Measurements from ENCODE around the gene VPREB3. TPM values are rescaled to one million over a fixed set of nuclear protein-coding genes. Genes with fewer than 3 reads are reported as not detected.

VPREB3 gene
- total RNA-seq, 1 donor from 2014 or later = not detected

GRCh38 chr22:23801238-23801821, 47.1 kb upstream of the VPREB3 start:
- H4K20me1 ChIP-seq (ENCODE audit: low read depth) = peaks cover 2% of the 10 kb centered on the region
- no peak for TF ChIP-seq EZH2 (IDR thresholded peaks at IDR 0.05)
- TF ChIP-seq EZH2phosphoT487 (IDR thresholded peaks at IDR 0.05) = no peak
- TF ChIP-seq CTCF (IDR thresholded peaks at IDR 0.05) = no peak
- peaks cover 8% of the 10 kb centered on the region for H3K36me3 ChIP-seq
- peaks cover 5% of the 10 kb centered on the region for H3K79me2 ChIP-seq (ENCODE audit: low read depth)
- no peaks in the 10 kb centered on the region for H3K27me3 ChIP-seq
- H2AFZ ChIP-seq (replicated peaks) = no peak overlapping the region
- Mint-ChIP-seq H3K36me3 (peaks cover 53% of the 10 kb centered on the region), H3K27ac (peak overlapping the region; percentile 42), H3K27me3 (ENCODE audit: insufficient read depth, low read depth) (peaks cover 2% of the 10 kb centered on the region), H3K4me3 (no peak overlapping the region), H3K9me3 (no peaks in the 10 kb centered on the region), H3K4me1 (no peaks in the 10 kb centered on the region)
- H3K27ac ChIP-seq = no peak overlapping the region
- no peak overlapping the region for H3K4me3 ChIP-seq
- no peak overlapping the region for H3K4me2 ChIP-seq
- H3K9ac ChIP-seq = no peak overlapping the region
- H3F3A ChIP-seq (ENCODE audit: low read depth) = no peaks in the 10 kb centered on the region
- no peaks in the 10 kb centered on the region for H3K4me1 ChIP-seq
- H3K9me3 ChIP-seq (ENCODE audit: low read depth) = no peaks in the 10 kb centered on the region
- DNase-seq (ENCODE audit: low spot score) = no peak

GRCh38 chr22:23800297-23801237, 46.3 kb upstream of the VPREB3 start:
- H3K27ac Mint-ChIP-seq = peak overlapping the region; percentile 57

GRCh38 chr22:23796461-23796860, 42.2 kb upstream of the VPREB3 start:
- Histone ChIP-seq H3K4me2 (no peak overlapping the region), H3K27me3 (no peaks in the 10 kb centered on the region), H2AFZ (replicated peaks) (no peak overlapping the region), H3K27ac (no peak overlapping the region), H3K4me1 (no peaks in the 10 kb centered on the region), H3K9ac (no peak overlapping the region), H3F3A (ENCODE audit: low read depth) (no peaks in the 10 kb centered on the region), H4K20me1 (ENCODE audit: low read depth) (peaks cover 23% of the 10 kb centered on the region), H3K79me2 (ENCODE audit: low read depth) (peaks cover 26% of the 10 kb centered on the region), H3K9me3 (ENCODE audit: low read depth) (no peaks in the 10 kb centered on the region), H3K36me3 (no peaks in the 10 kb centered on the region), H3K4me3 (no peak overlapping the region)
- Mint-ChIP-seq H3K4me1 (no peaks in the 10 kb centered on the region), H3K27ac (no peak overlapping the region), H3K9me3 (no peaks in the 10 kb centered on the region), H3K36me3 (peaks cover 42% of the 10 kb centered on the region), H3K4me3 (no peak overlapping the region), H3K27me3 (ENCODE audit: insufficient read depth, low read depth) (peaks cover 2% of the 10 kb centered on the region)
- DNase-seq (ENCODE audit: low spot score) = no peak
- TF ChIP-seq EZH2 (IDR thresholded peaks at IDR 0.05) (no peak), CTCF (IDR thresholded peaks at IDR 0.05) (no peak), EZH2phosphoT487 (IDR thresholded peaks at IDR 0.05) (no peak)

More at GRCh38 chr22:23800297-23801237, 46.3 kb upstream of the VPREB3 start:
- Histone ChIP-seq H3K4me2 (no peak overlapping the region), H3K4me3 (no peak overlapping the region), H2AFZ (replicated peaks) (no peak overlapping the region), H3K36me3 (peaks cover 8% of the 10 kb centered on the region), H3K9me3 (ENCODE audit: low read depth) (no peaks in the 10 kb centered on the region), H3K9ac (no peak overlapping the region), H3K27ac (no peak overlapping the region), H3F3A (ENCODE audit: low read depth) (no peaks in the 10 kb centered on the region), H3K4me1 (no peaks in the 10 kb centered on the region), H4K20me1 (ENCODE audit: low read depth) (peaks cover 2% of the 10 kb centered on the region), H3K79me2 (ENCODE audit: low read depth) (peaks cover 5% of the 10 kb centered on the region), H3K27me3 (no peaks in the 10 kb centered on the region)
- Mint-ChIP-seq H3K36me3 (peaks cover 50% of the 10 kb centered on the region), H3K4me1 (no peaks in the 10 kb centered on the region), H3K9me3 (no peaks in the 10 kb centered on the region), H3K27me3 (ENCODE audit: insufficient read depth, low read depth) (peaks cover 2% of the 10 kb centered on the region), H3K4me3 (no peak overlapping the region)
- DNase-seq (ENCODE audit: low spot score) = no peak
- TF ChIP-seq EZH2 (IDR thresholded peaks at IDR 0.05) = no peak
- no peak for TF ChIP-seq CTCF (IDR thresholded peaks at IDR 0.05)
- no peak for TF ChIP-seq EZH2phosphoT487 (IDR thresholded peaks at IDR 0.05)
